Central memory CD4-positive, alpha-beta T cell (primary cell): ENCODE measurements around the gene ITFG2.

Experiments used
- DNase-seq: peaks from one replicate; pipeline ENCODE4 v3.0.0; 2022

Gene ITFG2

DNA sequence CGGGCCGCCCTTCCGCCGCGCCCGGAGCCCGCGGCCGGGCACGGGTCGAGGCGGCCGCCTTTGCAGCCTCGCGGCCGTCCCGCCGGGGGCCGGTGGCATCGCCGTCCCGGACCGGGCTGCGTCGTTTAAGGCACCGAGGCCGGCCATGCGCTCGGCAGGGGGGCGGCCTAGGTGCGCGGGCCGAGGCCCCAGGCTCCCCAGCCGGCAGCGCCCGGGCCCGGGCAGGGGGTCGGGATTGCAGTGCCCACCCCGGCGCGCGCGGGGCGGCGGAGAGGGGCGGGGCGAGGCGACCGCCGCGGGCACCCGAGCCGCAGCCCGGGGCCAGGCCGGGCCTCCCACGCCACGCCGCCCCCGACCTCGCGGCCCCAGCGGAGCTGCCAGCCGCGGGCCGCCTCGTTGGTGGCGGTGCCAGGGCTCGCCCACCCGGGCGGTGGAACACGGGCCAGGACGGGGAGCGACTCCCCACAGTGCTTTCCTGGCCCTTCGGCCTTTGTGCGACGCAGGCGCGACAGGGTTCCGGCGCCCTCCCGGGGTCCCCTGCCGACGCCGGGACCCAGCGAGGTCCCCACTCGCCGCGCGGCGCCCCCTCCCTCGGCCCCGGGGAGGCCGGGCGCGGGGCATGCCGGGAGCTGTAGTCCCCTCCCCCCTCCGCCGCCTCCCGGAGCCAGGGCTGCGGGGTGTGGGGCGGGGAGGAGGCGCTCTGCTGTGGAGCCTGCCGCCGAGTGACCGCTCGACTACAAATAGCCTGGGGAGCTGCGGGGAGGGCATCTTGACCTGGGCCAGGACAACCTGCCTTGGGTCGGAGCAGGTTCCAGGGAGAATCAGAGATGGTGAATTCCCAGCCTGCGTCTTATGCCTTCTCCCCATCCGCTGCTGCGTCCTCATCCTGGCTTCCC, 16.9 kb upstream of the ITFG2 start:
- DNase-seq = peak; percentile 71

DNA sequence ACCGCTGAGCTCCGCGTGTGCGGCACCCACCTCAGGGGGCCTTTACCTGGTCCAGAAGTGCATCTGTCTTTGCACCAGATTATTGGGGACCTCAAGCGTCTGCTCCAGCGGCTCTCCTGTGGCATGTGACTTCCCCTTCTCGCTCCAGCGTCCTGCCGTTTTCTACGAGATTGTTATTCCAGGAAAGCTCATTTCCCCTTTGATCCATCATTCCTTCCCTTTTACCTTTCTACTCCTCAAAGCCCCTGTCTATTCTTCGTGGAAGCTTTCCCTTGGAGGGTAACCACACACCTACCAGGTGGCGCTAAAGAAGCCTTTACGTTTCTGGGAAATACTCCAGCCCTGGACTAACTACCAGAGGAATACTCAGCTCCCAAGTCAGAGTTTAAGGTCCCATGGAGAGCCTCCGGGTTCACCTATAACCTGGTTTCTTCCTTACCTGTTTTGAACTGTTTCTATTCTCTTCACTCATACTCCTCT, 16.2 kb upstream of the ITFG2 start:
- no peak for DNase-seq

DNA sequence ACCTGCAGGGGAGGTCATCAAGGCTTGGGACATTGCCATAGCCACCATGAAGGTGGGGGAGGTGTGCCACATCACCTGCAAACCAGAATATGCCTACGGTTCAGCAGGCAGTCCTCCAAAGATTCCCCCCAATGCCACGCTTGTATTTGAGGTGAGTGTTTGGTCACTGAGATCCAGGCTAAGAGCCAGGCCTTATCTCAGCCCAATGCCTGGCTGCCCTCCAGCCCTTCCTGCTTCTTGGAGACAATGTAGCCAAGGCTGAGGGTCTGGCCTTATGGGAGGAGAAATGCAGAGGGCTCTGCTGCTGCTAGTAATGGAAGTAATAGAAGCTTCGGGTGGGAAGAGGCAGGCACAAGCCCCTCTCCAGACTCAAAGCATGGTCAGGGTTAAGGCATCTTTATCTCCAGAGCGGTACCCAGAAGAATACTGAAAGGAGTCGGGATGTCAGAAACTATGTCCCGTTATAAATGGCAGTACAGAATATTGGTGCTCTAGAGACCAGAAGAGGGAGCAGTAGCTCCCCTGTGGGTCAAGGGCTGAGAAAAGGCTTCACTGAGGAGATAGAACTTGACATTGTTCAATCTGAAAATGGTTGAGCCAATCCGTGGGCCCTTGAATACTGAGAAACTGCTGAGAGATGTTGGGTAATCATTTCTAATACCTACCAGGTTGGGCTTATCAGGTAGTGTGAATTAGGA, 14.6 kb upstream of the ITFG2 start:
- no peak for DNase-seq

DNA sequence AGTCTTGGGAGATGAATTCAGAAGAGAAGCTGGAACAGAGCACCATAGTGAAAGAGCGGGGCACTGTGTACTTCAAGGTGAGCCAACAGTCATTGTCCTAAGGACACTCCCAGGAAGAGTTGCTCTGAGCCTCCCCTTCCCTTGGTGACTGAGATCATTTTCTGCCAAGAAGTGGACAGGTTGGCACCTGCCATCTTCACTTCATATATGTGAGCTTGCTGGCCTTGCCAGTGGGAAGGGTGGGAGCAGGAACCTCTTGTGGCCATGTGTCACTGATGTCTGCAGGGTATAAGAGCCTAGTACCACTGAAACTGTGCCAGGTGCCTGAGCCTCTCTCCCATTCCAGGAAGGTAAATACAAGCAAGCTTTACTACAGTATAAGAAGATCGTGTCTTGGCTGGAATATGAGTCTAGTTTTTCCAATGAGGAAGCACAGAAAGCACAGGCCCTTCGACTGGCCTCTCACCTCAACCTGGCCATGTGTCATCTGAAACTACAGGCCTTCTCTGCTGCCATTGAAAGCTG, 12.4 kb upstream of the ITFG2 start:
- no peak for DNase-seq

DNA sequence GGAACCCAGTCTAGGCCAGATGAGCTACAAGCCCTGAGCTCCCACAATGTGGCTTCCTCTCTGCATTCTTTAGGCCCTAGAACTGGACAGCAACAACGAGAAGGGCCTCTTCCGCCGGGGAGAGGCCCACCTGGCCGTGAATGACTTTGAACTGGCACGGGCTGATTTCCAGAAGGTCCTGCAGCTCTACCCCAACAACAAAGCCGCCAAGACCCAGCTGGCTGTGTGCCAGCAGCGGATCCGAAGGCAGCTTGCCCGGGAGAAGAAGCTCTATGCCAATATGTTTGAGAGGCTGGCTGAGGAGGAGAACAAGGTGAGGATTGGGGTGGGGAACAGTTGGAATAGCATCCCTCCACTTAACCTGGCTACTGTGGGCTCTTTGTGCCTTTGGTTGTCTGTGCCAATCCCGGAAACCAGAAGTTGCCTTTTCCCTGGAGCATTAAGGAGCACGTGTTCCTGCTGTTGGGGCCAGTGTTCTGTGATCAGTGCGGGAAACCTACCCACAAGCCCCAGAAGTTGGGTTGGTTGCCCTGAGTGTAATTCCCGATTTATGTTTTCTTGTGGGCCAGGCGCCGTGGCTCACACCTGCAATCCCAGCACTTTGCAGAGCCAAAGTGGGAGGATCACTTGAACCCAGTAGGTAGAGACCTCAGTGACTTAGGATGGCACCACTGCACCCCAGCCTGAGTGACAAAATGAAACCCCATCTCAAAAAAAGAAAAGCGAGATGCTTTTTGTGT, 11.3 kb upstream of the ITFG2 start:
- DNase-seq = no peak

DNA sequence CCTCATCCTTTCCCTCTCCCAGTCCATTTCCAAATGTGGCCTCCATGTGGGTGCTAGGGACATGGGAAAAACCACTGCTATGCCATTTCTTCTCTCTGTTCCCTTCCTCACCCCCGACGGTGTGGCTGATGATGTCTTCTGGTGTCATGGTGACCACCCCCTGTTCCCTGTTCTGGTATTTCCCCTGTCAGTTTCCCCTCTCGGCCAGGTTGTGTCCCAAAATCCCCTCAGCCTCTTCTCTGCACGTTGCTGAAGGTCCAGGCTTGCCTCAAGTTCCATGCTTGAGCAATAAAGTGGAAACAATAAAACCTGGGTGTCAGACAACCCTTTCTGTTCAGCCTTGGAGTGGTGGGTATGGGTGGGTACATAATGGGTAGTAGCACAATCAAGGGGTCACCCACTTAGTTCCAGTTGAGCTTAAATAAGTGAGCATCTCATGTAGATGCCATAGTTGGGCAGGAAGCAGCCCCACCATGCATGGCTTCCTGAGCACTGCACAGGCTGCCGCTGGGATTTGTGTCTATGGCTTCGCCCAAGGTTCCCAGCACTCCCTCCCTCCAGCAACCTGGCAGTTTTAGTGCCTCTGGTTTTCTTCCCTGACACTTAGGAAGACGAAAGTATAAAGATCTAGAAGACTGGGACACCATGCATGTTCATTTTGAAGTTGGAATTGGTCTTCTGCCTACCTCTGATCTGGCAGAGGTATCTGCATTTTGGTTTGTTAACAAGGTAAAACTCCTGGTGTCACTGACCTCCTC, 8.7 kb upstream of the ITFG2 start:
- no peak for DNase-seq

DNA sequence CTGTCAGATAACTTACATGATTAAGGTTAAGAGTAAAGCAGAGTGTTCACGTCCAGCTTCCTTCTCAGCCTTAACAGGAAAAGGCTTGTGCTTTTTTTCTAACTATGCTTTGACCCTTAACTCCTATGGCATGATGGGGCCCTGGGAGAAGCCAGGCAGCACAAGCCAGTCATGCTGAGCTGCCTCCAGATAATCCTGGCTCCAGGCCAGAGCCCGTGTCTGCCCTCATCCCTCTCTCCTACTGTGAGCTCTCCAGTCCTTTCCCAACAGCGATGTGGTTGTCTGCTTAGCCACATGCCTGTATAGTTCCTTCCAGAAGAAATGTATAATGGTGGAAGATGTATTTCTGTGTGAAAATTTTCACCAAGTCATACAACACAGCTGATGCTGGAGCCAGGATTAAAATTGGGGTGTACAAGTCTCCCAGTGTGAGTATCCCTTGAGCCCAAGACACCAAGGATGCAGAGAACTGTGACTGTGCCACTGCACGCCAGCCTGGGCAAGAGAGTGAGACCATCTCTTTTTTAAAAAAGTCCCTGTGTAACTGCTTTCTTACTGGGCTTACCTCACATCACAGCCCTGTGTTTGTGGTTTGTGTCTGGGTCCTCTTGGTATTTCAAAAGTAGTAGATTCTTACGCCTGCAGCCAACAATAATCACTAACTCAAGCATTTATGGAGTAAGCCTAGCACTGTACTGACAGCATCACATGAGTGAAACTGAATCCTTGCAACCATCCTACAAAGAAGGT, 7.9 kb upstream of the ITFG2 start:
- no peak for DNase-seq

DNA sequence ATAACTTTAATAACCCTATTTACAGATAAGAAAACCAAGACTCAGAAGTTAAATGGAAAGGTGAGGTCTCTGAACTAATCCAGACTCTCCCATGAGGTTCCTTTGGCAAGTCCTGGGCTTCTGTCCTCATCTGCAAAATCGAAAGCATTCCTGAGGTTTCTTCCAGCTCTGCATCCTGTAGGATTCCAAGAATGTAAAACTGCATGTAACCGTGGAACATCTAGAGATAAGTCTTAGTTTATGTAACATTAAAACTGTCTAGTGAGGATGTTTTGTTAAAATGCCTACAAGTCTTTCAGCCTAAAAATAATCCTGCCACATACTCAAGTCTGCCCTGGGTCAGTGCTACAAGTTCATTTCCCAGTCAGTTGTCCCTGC, 7.3 kb upstream of the ITFG2 start:
- no peak for DNase-seq

DNA sequence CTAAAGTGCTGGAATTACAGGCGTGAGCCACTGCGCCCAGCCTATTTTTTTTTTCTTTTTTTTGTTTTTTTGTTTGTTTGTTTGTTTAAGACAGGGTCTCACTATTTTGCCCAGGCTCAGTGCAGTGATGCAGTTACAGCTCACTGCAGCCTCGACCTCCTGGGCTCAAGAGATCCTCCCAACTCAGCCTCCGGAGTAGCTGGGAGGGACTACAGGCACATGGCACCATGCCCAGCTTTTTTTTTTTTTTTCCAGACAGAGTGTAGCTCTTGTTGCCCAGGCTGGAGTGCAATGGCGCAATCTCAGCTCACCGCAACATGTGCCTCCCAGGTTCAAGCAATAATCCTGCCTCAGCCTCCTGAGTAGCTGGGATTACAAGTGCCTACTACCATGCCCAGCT, 5.8 kb upstream of the ITFG2 start:
- no peak for DNase-seq

DNA sequence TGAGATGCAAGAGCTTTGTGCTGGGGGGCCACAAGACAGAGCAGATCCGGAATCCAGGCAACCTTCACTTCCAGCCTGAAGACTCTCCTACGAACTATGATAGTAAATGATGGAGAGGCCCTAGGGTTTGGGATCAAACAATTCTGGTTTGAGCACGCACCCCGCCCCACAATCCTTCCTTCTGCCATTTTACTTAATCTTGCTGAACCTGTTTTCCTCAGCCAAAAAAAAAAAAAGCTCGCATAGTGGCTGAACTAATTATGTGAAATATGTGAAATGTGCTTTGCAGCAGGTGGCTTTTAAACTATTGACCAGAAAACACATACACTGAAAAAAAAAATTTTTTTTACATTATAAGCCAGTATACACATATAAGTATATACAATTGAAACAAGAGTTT, 667 bp upstream of the ITFG2 start:
- DNase-seq = no peak

DNA sequence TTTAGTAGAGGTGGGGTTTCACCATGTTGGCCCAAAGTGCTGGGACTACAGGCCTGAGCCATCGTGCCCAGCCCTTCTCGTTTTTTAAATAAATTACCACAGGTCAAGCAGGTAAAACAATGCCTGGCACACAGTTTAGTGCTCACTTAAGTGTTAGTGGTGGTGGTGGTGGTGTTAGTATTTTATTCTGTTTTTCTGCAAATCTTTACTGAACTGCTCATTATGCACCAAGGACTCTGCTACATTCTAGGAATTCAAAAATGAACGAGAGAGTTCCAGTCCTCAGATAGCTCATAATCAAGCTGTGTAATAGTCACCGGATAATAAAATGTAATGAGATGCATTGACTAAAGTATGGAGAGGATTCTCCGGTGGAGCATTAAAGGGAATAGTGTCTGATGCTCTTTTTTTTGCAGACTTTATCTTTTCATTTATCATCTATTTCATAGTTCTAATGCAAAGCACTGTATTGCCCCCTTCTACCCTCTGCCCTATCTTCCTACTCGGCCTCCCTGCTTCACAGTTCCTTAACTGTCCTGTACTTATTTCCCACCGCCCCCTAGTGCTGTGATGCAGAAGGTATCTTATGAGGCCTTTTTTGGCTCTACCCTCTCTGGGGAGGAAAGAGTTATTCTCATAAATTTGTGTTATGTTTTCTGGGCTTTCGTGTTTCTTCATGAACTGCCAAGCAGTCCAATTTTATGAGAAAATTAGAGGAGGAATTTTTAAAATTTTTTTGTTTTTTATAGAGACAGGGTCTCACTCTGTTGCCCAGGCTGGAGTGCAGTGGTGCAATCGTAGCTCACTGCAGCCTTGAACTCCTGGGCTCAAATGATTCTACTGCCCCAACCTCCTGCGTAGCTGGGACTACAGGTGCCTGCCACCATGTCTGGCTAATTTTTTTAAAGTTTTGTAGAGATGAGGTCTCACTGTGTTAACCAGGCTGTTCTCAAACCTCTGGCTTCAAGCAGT, 1.0 kb downstream of the ITFG2 start:
- DNase-seq = peak; percentile 36

DNA sequence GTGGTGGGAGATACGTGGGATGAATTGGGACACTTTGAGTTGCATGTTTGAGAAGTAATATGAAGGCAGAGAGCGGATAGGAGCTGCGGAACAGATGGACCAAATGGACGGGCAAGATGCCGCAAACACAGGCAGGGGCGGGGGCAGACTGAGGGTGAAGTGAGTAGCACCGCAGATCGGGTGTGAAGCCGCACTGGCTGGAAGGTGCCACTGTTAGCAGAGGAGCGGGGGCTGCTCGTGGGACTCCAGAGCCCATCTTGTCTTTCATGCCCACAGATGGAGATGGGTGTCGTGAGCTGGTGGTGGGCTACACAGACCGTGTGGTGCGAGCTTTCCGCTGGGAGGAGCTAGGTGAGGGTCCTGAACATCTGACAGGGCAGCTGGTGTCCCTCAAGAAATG, 7.3 kb downstream of the ITFG2 start:
- no peak for DNase-seq

DNA sequence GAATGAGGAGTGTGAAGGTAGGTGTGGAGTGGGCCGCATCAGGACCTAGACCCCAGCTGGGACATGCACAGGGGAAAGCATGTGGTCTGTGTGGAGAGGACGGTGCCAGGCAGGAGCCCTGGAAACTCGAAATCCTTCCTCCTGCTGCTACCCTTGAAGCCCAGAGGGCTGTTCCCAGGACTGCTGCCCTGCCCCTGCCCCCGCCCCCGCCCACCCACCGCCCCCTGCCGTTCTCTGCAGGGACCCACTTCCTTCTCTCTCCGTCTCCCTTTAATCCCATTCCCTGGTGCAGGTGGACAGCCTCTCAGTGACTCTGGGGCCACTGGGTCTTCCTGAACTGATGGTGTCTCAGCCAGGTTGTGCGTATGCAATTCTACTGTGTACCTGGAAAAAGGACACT, 8.0 kb downstream of the ITFG2 start:
- no peak for DNase-seq

DNA sequence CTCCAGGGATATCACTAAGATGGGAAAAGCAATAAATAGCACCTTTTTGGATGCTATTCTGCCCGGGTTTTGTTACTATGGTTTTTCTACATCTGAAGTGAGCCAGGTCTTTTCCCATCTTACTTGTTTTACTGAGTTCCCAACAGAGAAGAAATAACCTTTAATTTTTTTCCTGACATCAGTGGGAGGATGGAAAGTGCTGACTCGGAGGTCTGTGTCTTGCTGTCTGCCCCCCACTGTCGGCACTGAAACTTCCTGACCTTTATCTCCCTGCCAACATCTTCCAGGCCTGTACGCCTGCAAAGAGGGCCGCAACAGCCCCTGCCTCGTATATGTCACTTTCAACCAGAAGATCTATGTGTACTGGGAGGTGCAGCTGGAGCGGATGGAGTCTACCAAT, 11.0 kb downstream of the ITFG2 start:
- no peak for DNase-seq

DNA sequence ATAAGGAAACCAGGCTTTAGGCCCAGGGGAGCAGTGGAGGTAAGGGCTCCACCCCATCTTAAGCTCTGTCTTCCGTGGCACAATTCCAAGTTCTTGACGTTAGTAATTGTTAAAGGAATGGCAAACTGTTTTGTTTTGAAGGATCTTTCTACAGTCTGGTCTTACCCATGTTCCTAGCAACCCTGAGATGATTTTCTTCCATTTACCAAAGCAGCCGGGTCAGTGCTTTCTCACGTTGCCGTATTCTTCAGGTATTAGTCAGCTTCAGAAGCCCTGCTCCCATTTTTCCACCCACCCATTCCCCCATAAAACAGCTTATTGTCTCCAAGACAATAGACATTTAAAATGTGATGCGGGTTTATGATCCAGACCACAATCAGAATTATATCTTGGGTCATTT, 12.1 kb downstream of the ITFG2 start:
- DNase-seq = no peak

DNA sequence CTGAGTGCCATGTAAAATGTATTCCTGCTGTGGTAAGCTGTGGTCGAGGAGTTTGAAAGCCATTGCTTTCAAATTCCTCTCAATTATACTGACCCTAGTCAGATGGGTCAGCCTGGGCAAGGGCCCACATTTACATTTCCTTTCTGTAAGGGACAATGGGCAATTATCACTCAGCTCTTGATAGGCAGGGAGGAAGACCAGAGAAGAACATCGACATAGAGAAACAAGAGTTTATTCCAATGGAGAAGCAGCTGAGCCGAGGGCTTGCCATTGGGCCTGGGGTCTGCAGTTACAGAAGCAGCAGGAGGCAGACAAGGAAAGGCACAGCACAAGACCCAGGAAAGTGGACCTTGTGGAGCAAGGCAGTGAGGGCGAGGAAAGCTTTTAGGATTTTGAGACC, 12.7 kb downstream of the ITFG2 start:
- DNase-seq = no peak

DNA sequence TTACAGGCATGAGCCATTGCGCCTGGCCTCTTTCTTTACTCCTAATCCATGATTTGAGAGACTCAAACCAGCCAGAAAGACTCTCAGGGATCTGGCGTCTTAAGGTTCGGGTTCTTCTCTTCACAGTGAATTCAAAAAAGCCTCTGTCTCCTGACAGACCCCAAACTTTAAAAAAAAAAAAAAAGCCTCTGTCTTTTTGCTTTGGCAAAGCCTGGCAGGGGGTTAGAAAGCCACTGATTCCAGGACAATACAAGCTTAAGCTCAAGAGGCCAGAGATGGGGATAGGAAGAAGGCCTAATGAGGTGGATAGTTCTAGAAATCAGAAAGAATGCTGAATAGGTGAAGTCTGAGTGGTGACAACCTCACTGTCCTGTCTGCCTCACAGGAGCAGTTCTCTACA, 13.6 kb downstream of the ITFG2 start:
- no peak for DNase-seq

DNA sequence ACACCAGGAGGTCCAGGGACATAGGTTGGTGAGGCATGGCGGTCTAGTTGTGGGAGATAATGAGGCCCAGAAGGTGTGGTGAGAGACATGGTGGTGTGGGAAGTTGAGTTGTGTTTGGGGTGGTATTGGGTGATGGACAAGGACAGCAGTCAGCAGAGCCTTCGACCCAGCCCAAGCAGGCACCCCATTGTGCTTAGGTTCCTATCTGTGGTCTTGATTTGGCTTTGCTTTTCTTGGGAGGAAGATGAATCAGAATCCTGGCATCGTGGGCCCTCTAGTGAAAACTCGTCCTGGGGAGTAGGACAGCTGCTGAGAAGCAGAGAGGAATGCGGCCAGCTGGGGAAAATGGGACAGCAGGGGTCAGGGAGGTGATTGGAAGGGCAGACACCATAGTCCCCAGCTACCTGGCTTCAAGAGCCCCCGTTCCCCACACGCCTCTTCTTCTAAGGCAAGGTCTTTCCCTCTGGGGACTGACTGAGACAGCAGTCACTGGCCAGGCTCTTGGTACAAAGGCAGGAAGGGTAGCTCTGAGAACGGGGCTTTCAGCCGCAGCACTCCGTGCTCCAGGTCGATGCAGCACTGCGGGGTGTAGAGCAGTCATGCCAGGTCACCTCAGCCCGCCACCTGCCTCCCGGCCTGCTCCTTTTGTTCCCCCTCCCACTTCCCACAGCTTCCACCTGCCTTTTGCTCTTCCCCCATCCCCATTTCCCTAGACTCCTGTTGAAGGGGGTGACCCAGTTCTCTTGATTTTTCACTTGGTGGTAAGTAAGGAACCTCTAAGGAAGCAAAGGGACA, 14.4 kb downstream of the ITFG2 start:
- DNase-seq = no peak

DNA sequence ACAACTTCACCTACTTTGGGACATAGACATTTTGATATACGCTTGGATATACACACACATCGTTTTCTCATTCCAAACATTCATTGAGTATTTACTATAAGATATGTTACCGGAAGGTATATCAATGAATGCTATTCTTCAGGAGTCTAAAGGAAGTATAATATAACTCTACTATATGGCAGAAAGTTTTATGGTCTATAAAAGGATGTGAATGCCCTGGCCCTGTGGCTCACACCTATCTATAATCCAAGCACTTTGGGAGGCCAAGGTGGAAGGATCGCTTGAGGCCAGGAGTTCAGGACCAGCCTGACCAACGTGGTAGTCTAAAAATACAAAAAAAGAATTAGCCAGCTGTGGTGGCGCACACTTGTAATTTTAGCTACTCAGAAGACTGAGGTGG, 16.8 kb downstream of the ITFG2 start:
- DNase-seq = no peak
